Measurements from ENCODE around the gene FAM168A.

- no peak for TF ChIP-seq EZH2 (IDR thresholded peaks at IDR 0.05; ENCODE audit: low read length, missing control alignments)
- no peak for TF ChIP-seq CTCF (conservative IDR thresholded peaks at IDR 0.05 in 1 of 2, IDR thresholded peaks at IDR 0.05 in 1 of 2; ENCODE audit: low read depth in 1 of 2, low read length in 2 of 2)
Measured at GRCh38 chr11:73559743-73560142, 38.2 kb downstream of the FAM168A start.
